RCC 7860 (cell line): Measurements from ENCODE around the gene OSBP2.
"Not testable (repeated sequence)": the region's sequence is repeated elsewhere in the genome, so short reads cannot be mapped to it uniquely, and the experiment has no call there.

ENCODE experiments used
- DNase-seq: peaks from one replicate; pipeline ENCODE4 v3.0.0-alpha.2; 2015; ENCODE audit warnings: low spot score
- FAIRE-seq: peaks from 2 replicates; lab custom pipeline; 2012; peaks lifted over from hg19 to GRCh38; lab: Jason Lieb, UNC

OSBP2 gene

DNA sequence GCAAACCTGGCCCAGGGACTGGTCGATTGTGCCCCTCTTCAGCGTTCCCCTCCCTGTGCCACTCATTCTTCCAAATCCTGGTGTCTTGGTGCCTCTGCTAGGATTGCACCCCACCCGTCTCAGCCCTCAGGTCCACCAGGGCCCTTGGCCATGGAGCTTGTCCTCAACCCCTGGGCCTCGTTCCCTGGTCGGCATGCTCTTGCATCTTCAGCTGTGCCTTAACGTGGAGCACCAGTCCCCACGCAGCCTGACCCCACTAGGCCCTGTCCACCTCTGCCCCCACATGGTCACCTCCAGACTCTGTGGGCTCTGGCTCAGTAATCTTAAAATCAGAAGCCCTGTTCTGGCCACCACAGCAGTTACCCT lies 61.1 kb downstream of the OSBP2 start:
- DNase-seq (no peak), FAIRE-seq (no peak)

DNA sequence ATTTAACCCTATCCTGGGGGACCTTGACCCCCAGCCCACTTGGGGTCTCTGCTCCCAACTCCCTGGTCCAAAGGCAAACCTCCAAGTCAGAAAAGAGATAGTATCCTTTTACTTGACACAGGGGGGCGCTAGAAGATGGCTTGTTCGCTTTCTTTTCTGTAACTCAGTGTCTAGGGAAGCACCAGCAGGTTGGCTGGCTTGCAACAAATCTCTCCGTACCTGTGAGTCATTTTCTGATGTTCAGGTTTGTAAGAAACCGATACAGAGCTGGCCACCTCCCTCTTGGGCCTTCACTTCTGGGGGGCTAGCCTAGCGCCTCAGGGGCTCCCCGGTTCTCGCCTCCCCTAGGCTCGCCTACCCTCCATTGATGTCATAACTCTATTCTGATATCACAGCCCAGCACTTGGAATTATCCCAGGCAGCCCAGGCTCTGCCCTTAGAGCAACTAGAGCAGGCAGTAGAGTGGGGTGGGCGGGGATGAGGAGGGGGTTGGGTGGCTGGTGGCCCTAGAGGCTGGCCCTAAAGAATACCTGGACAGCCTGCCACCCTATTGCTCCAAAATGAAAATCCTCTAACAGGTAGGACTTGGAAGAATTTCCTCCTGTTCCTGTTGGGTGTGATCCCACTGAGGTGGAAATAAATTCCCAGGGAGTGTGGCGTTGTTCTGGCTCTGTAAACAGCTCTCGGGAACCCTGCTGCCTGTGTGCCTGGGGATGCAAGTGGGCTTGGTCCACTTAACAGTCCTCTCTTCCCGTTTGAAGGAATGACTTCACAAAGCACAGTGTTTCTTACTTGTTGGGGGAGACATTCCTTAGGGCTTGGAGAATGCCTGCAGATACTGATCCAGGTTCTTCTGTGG lies 69.4 kb downstream of the OSBP2 start:
- DNase-seq (peak; percentile 50), FAIRE-seq (no peak)

GRCh38 chr22:30767661-30768060 lies 73.0 kb downstream of the OSBP2 start:
- no peak for DNase-seq

DNA sequence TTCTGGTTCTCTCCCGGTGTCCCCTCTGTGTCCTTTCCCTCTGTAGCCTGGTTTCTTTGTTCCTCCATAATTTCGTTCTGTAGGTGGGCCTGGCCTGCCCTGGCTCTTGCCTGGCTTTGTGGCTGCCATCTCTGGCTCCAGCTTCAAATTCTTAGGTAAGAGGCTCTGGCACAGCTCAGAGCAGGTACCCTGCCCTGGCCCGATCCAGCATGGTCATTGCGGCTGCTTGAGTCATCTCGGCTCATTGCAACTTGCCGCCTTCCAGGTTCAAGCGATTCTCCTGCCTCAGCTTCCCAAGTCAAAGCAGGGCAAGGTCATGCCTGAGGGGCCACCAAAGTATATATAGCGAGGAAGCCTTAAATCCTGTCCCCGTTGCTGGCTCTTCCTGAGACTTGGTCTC lies 76.0 kb downstream of the OSBP2 start:
- FAIRE-seq (no peak), DNase-seq (no peak)

More at GRCh38 chr22:30767661-30768060, 73.0 kb downstream of the OSBP2 start:
- no peak for FAIRE-seq

DNA sequence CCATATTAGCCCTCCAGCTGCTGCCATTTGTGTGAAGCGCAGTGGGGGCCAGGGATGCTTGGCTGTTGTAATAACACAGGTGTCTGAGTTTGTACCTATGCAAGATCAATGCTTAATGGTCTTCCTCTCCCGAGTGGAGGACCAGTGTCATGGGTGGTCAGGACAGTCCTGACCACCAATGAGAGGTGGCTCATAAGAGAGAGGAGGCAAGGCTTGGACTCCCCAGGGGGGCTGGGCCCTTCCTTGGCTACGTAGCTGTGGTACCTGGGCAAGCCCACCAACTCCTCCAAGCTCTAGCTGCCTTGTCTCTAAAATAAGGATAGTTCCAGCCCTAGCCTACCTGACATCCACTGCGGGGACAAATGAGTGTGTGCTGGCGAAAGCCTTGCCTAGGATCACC lies 79.2 kb downstream of the OSBP2 start:
- no peak for FAIRE-seq
- DNase-seq = no peak

DNA sequence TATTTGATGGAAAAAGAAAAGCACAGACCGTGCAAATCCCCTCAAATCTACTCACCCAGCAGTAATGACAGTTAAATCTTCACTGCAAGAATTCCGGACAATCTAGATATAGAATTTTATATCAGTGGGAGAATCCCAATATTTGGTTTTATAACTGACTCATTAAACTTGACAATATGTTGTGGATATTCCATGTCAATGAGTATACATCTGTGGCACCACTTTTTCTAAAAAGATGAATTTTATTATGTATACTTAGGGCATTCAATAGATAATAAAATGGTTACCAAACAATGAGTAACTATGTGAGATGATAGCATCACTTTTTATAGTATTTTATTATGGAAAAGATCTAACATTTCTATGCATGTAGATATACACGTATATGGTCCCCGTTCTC lies 79.9 kb downstream of the OSBP2 start:
- no peak for FAIRE-seq
- DNase-seq = no peak

- no peak for DNase-seq
- no peak for FAIRE-seq
These were observed 81.8 kb downstream of the OSBP2 start for GRCh38 chr22:30776476-30776875.

GRCh38 chr22:30777146-30777545 lies 82.5 kb downstream of the OSBP2 start:
- DNase-seq, FAIRE-seq: not testable (repeated sequence)

- no peak for FAIRE-seq
- no peak for DNase-seq
These were observed 82.9 kb downstream of the OSBP2 start for GRCh38 chr22:30777587-30777986.

DNA sequence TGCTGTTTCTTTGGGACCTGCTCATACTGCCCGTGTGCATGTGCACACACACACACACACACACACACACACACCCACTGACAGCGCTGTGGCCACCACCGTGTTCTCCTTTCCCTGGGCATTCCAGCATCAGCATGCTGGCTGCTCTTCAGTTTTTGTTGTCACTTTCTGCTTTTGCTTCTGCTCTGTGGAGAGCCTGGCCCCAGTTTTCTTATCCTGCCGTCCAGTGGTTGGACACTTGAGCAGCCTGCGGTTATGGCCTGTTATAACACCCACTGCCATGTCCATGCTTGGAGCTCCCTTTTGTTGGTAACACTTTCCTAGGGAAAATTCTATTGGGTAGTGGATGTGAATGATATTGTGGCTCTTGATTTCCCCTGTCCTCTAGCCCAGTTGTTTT lies 83.6 kb downstream of the OSBP2 start:
- FAIRE-seq = no peak
- no peak for DNase-seq

DNA sequence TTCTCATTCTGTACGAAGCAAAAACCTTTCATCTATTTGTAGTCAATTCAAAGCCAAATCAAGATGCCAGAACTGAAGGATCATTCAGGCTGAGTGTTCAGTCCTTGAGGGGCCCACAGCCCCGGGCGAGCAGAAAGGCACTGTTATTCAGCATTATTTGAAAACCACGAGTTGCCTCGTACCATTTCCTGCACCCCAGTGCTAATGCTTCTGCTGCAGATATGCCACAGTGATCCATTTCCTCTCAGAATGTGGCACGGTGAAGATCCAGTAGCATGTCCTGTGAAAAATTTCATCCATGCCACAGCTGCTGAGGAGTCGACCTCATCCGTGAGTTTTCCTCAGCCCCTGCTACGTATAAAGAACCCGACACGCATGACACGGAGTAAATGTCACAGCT lies 85.4 kb downstream of the OSBP2 start:
- no peak for FAIRE-seq
- DNase-seq = no peak

- DNase-seq (no peak), FAIRE-seq (no peak)
These were observed 86.7 kb downstream of the OSBP2 start for GRCh38 chr22:30781271-30781875.

DNA sequence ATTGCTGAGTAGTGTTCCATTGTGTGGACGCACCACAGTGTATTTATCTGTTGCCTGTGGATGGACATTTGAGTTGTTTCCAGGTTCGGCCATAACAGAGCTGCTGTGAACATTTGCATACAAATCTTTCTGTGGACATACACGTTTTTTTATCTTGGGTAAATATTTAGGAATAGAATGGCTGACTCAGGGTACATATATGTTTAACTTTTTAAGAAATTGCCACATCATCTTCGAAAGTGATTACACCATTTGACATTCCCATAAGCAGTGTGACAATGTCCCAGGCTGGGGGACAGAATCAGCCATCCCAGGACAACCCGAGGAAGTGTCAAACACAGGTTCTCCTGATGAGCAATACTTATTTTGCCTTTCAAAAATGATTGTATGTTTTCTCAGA lies 87.9 kb downstream of the OSBP2 start:
- FAIRE-seq (no peak), DNase-seq (no peak)

DNA sequence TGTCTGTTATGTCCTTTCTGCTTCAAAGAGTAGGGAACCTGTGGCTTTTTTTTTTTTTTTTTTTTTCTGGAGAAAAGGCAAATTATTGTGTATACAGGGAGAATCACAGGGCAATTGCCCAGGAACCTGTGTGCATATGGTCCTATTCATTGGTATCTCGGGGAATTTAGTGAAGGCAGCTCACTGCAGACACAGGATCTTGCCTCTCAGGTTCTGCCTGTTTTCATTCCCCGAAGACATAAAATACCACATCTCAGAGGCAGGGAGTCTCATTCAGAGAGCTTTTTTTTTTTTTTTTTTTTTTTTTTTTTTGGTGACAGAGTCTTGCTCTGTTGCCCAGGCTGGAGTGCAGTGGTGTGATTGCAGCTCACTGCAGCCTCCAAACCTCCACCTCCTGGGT lies 88.3 kb downstream of the OSBP2 start:
- DNase-seq = no peak
- FAIRE-seq = no peak

DNA sequence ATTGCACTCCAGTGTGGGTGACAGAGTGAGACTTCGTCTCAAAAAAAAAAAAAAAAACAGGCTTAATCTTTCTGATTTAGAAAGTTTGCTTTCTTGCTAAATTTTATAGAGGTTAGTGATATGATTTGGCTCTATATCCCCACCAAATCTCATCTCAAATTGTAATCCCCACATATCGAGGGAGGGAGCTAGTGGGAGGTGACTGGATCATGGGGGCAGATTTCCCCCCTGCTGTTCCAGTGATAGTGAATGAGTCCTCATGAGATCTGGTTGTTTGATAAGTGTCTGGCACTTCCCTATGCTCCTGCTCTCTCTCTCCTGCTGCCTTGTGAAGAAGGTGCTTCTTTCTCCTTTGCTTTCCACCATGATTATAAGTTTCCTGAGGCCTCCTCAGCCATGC lies 90.9 kb downstream of the OSBP2 start:
- DNase-seq (no peak), FAIRE-seq (no peak)

DNA sequence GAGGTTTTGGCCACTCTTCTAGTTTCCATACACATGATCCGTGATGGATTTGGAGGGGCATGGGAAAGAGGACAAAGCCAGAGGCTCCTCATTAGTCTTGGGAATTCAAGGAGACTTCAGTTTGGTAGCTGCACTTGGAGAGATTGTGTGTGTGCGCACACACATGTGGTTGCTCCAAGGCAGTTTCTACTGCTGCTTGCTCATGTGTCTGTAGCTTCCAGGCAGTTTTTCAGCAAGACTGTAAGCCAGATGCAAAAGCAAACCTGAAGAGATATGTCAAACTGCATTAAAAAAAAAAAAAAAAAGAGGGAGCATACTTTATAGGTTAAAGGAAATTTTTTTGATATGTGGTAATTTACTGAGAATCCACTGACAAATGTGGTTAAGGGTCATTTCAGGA lies 95.7 kb downstream of the OSBP2 start:
- DNase-seq (no peak), FAIRE-seq (no peak)

DNA sequence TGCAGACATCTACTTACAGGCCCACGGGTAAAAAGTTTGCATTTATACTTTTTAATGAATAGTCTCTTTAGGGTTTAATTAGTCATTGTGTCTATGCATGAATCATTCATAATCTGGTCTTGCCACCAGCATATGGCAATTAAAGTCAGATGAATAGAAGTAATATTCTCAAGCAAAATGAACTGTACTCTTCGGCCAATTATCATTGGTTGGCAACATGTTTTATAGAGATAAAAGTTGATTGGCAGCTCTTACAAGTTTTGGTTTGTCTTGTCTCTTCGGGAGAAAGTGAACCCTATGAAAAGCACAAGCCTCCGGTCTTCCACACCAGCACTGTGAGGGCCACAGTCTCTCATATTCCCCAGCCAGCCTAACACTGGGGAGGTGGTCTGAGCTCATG lies 97.8 kb downstream of the OSBP2 start:
- FAIRE-seq (no peak), DNase-seq (no peak)

DNA sequence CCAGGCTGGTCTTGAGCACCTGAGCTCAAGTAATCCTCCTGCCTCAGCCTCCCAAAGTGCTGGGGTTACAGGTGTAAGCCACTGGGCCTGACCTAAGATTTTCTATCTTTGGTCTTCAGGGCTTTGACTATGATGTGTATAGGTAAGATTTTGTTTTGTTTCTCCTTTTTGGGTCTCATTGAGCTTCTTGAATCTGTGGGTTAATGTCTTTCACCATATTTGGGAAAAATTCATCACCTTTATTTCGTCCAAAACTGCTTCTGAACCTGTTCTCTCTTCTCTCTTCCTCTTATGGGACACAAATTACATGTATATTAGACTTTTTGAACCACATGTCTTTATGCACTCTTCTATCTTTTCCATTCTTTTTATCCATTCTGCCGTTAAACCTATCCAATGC lies 100.4 kb downstream of the OSBP2 start:
- no peak for FAIRE-seq
- no peak for DNase-seq

DNA sequence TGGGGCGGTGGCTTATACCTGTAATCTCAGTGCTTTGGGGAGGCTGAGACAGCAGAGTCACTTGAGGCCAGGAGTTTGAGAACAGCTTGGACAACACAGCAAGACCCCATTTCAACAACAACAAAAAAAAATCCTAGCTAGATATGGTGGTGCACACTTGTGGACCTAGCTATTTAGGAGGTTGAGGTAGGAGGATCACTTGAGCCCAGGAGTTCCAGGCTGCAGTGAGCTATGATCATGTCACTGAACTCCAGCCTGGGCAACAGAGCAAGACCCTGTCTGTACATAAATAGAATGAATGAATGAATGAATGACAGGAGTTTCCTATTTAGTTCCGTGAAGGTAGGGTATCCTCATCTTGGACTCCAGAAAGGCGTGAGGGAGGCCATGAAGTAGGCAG lies 107.0 kb downstream of the OSBP2 start:
- no peak for DNase-seq
- no peak for FAIRE-seq

GRCh38 chr22:30802202-30803166 lies 107.8 kb downstream of the OSBP2 start:
- no peak for FAIRE-seq
- peak; percentile 68 for DNase-seq

DNA sequence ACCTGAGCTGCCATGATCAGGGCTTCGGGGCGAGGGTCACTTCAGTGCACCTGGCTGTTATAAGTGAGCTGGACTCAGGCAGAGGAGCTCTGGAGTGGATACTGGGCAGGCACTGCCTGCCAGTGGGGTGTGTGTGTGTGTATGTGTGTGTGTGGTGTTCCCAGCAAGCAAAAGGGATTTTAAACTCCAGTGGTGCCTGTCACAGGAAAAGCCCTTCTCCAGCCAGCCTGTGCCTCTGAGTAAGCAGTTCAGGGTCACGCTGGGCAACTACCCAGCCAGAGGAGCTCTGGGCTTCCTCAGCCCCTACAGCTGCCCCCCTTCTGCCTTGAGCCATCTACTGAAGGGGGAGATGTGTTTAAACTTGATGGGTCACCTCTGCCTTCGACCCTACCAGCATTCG lies 109.0 kb downstream of the OSBP2 start:
- DNase-seq = no peak
- no peak for FAIRE-seq
